NCI-H2196 treated with DMSO at 0.1 percent for 48 hours (cell line): ENCODE measurements around the gene PIGV.
"Not testable (repeated sequence)": the region's sequence is repeated elsewhere in the genome, so short reads cannot be mapped to it uniquely, and the experiment has no call there.

ENCODE experiments used
- DNase-seq: peaks from one replicate; lab custom pipeline; 2025; ENCODE audit not compliant: unreplicated experiment; lab: John Stamatoyannopoulos, UW

PIGV gene

GRCh38 chr1:26831546-26832248, 43.9 kb downstream of the PIGV start:
- DNase-seq: no peak

- DNase-seq: no peak
Observed at GRCh38 chr1:26832249-26832960, 44.7 kb downstream of the PIGV start.

- no peak for DNase-seq
Observed at GRCh38 chr1:26833432-26834405, 46.0 kb downstream of the PIGV start.

GRCh38 chr1:26837665-26838064, 49.9 kb downstream of the PIGV start:
- not testable (repeated sequence) for DNase-seq

- no peak for DNase-seq
Observed at GRCh38 chr1:26838474-26839338, 51.0 kb downstream of the PIGV start.

GRCh38 chr1:26839339-26839722, 51.6 kb downstream of the PIGV start:
- DNase-seq: no peak

GRCh38 chr1:26839779-26840178, 52.0 kb downstream of the PIGV start:
- no peak for DNase-seq

- DNase-seq: no peak
Observed at GRCh38 chr1:26844424-26845196, 56.9 kb downstream of the PIGV start.

GRCh38 chr1:26847826-26848225, 60.1 kb downstream of the PIGV start:
- not testable (repeated sequence) for DNase-seq
